HCT116 (cell line): Measurements from ENCODE around the gene CTBP2. TPM values are rescaled to one million over a fixed set of nuclear protein-coding genes. Genes with fewer than 3 reads are reported as not detected.

Source experiments
- ATAC-seq: fragments of 200-7000 bp; cut with Tn5 transposase; 2 replicates; pipeline ENCODE4 v1.9.1; 2020; ENCODE audit warnings: mild to moderate bottlenecking, moderate library complexity
- BruUV-seq: library from RNA; stranded (reverse); fragments of 400-500 nt; replicated peaks from 2 replicates; lab custom pipeline; 2021; lab: Mats Ljungman, UMichigan
- CTCF ChIA-PET: fragments of 300-600 bp; sonication (Branson Sonifier 250); formaldehyde crosslinking; loops from one replicate; lab custom pipeline; 2021; ENCODE audit warnings: antibody characterized with exemption; lab: Charles Lee
- POLR2A ChIA-PET: fragments of 300-600, 350-600 bp; sonication (Branson Sonifier 250); formaldehyde crosslinking; loops from one replicate; lab custom pipeline; 2021; ENCODE audit warnings: antibody characterized with exemption; lab: Charles Lee
- RAD21 ChIA-PET, 2 experiments: fragments of 300-600 bp; sonication (Branson Sonifier 250); formaldehyde crosslinking; loops; one replicate each; lab custom pipeline; 2023; ENCODE audit warnings: low total read pairs in 2 of 2; ENCODE audit not compliant: uncharacterized antibody in 2 of 2, unreplicated experiment in 2 of 2, low non-redundant PET in 1 of 2; lab: Charles Lee
- DNase-seq: peaks from one replicate; pipeline ENCODE4 v3.0.0-alpha.2; 2010; ENCODE audit warnings: low read depth, low spot score
- H2AFZ ChIP-seq: fragments of 200-600 bp; shearing (Covaris generic), sonication (generic); 2 replicates; pipeline ENCODE4 v1.6.1; 2017; ENCODE audit warnings: low read depth, mixed run types, mixed read lengths, antibody characterized with exemption, low read length; ENCODE audit not compliant: poor library complexity, severe bottlenecking
- H3K27ac ChIP-seq: 2 replicates; pipeline ENCODE4 v1.5.1; 2012; ENCODE audit warnings: low read depth, low read length
- H3K27me3 ChIP-seq: fragments of 200-600 bp; sonication (generic); 2 replicates; pipeline ENCODE4 v1.6.1; 2016; ENCODE audit warnings: mixed run types, low read length, mixed read lengths; ENCODE audit not compliant: insufficient read depth
- H3K36me3 ChIP-seq, 2 experiments: fragments of 200-500 bp in 1 of 2; fragments of 200-600 bp in 1 of 2; sonication (Bioruptor generic) in 1 of 2; sonication (generic) in 1 of 2; 2 replicates each; pipeline versions ENCODE4 v1.5.1 to v1.6.1; 2014 to 2016; ENCODE audit warnings: low read length in 2 of 2, inconsistent platforms in 1 of 2, mixed read lengths in 1 of 2, mixed run types in 1 of 2; ENCODE audit not compliant: insufficient read depth in 2 of 2, control insufficient read depth in 1 of 2
- H3K4me1 ChIP-seq, 2 experiments: fragments of 200-600 bp in 1 of 2; sonication (generic) in 1 of 2; 2 replicates each; pipeline versions ENCODE4 v1.5.1 to v1.6.1; 2012 to 2017; ENCODE audit warnings: low read length in 2 of 2, inconsistent platforms in 1 of 2, mild to moderate bottlenecking in 1 of 2, mixed read lengths in 1 of 2, mixed run types in 1 of 2, moderate library complexity in 1 of 2; ENCODE audit not compliant: insufficient read depth in 2 of 2, control insufficient read depth in 1 of 2
- H3K4me2 ChIP-seq: fragments of 200-600 bp; sonication (generic); 2 replicates; pipeline ENCODE4 v1.6.1; 2017; ENCODE audit warnings: mixed run types, low read length, mixed read lengths
- H3K4me3 ChIP-seq, 2 experiments: fragments of 200-600 bp in 1 of 2; sonication (generic) in 1 of 2; replicated peaks in 1 of 2; 2 replicates each; pipeline ENCODE4 v1.5.1; 2011 to 2016; ENCODE audit warnings: low read length in 2 of 2, control low read depth in 1 of 2, low read depth in 1 of 2, mild to moderate bottlenecking in 1 of 2, mixed read lengths in 1 of 2, mixed run types in 1 of 2
- H3K79me2 ChIP-seq: fragments of 200-600 bp; sonication (generic); 2 replicates; pipeline ENCODE4 v1.6.1; 2017; ENCODE audit warnings: mild to moderate bottlenecking, mixed run types, low read length, moderate library complexity, mixed read lengths; ENCODE audit not compliant: insufficient read depth
- H3K9ac ChIP-seq: fragments of 200-600 bp; sonication (generic); 2 replicates; pipeline ENCODE4 v1.6.1; 2016; ENCODE audit warnings: low read length, mixed read lengths
- H3K9me2 ChIP-seq: fragments of 200-600 bp; sonication (generic), shearing (Covaris generic); 2 replicates; pipeline ENCODE4 v1.6.1; 2017; ENCODE audit warnings: mixed run types, mild to moderate bottlenecking, moderate library complexity; ENCODE audit not compliant: insufficient read depth
- H3K9me3 ChIP-seq, 2 experiments: fragments of 200-500 bp in 1 of 2; fragments of 200-600 bp in 1 of 2; sonication (Bioruptor generic) in 1 of 2; sonication (generic) in 1 of 2; 2 replicates each; pipeline ENCODE4 v1.6.1; 2014 to 2017; ENCODE audit warnings: low read length in 2 of 2, mixed read lengths in 2 of 2, inconsistent platforms in 1 of 2, low read depth in 1 of 2, mild to moderate bottlenecking in 1 of 2, mixed run types in 1 of 2, moderate library complexity in 1 of 2; ENCODE audit not compliant: control insufficient read depth in 1 of 2, insufficient read depth in 1 of 2
- H4K20me1 ChIP-seq: fragments of 200-600 bp; sonication (generic), shearing (Covaris generic); 2 replicates; pipeline ENCODE4 v1.6.1; 2017; ENCODE audit warnings: mixed run types, mild to moderate bottlenecking, moderate library complexity; ENCODE audit not compliant: insufficient read depth
- ATF3 ChIP-seq: IDR thresholded peaks from 2 replicates; pipeline ENCODE4 v1.6.1; 2012
- CBX3 ChIP-seq: IDR thresholded peaks from 2 replicates; pipeline ENCODE4 v1.6.1; 2012; ENCODE audit warnings: low read depth
- CTCF ChIP-seq, 3 experiments: fragments of 200-600 bp in 1 of 3; sonication (generic) in 1 of 3; IDR thresholded peaks in 2 of 3; conservative IDR thresholded peaks in 1 of 3; 2 replicates each; pipeline ENCODE4 v1.5.1; 2012 to 2017; ENCODE audit warnings: low read depth in 2 of 3, low read length in 2 of 3, antibody characterized with exemption in 1 of 3, borderline replicate concordance in 1 of 3, control low read depth in 1 of 3, mild to moderate bottlenecking in 1 of 3, mixed read lengths in 1 of 3, mixed run types in 1 of 3, moderate library complexity in 1 of 3; ENCODE audit not compliant: insufficient read depth in 1 of 3
- EZH2 ChIP-seq: fragments of 200-600 bp; sonication (generic); IDR thresholded peaks from 2 replicates; pipeline ENCODE4 v1.6.1; 2017; ENCODE audit warnings: antibody characterized with exemption, mixed run types
- EZH2phosphoT487 ChIP-seq: fragments of 200-600 bp; IDR thresholded peaks from 2 replicates; pipeline ENCODE4 v1.6.1; 2018; ENCODE audit warnings: antibody characterized with exemption, borderline replicate concordance
- JUND ChIP-seq: IDR thresholded peaks from 2 replicates; pipeline ENCODE4 v1.6.1; 2012
- POLR2A ChIP-seq: IDR thresholded peaks from 2 replicates; pipeline ENCODE4 v1.7.0; 2011; ENCODE audit warnings: borderline replicate concordance; ENCODE audit not compliant: insufficient read depth, insufficient read length; ENCODE audit errors: extremely low read depth
- POLR2AphosphoS5 ChIP-seq: IDR thresholded peaks from 2 replicates; pipeline ENCODE4 v1.6.1; 2011; ENCODE audit warnings: mild to moderate bottlenecking, low read depth, low read length, moderate library complexity
- RAD21 ChIP-seq: IDR thresholded peaks from 2 replicates; pipeline ENCODE4 v1.6.1; 2012; ENCODE audit warnings: low read depth, mild to moderate bottlenecking
- SIN3A ChIP-seq: IDR thresholded peaks from 2 replicates; pipeline ENCODE4 v1.6.1; 2012; ENCODE audit warnings: low read depth
- SRF ChIP-seq: IDR thresholded peaks from 2 replicates; pipeline ENCODE4 v1.6.1; 2012; ENCODE audit warnings: low read depth
- TCF7L2 ChIP-seq: IDR thresholded peaks from 2 replicates; pipeline ENCODE4 v1.7.0; 2011; ENCODE audit warnings: borderline replicate concordance, inconsistent platforms; ENCODE audit not compliant: insufficient read depth, insufficient read length; ENCODE audit errors: extremely low read depth
- YY1 ChIP-seq: IDR thresholded peaks from 2 replicates; pipeline ENCODE4 v1.6.1; 2011; ENCODE audit warnings: low read length, low read depth, moderate library complexity, mild to moderate bottlenecking; ENCODE audit not compliant: insufficient replicate concordance; ENCODE audit errors: extremely low read depth
- ZNF274 ChIP-seq: fragments of 200-500 bp; sonication (Bioruptor generic); IDR thresholded peaks from 2 replicates; pipeline ENCODE4 v1.6.1; 2014; ENCODE audit warnings: mild to moderate bottlenecking, low read depth, low read length, inconsistent platforms
- intact Hi-C: fragments of 100-400 bp; cut with micrococcal nuclease; formaldehyde crosslinking; loops from 2 replicates; pipeline ENCODE4 v1.10.0; 2022
- total RNA-seq: library from RNA; stranded (reverse); gene quantifications from one replicate; pipeline ENCODE4 v1.2.1, GENCODE V29; 2021; ENCODE audit not compliant: unreplicated experiment
- TF ChIP-seq, protein P1 (sequence below): IDR thresholded peaks from 2 replicates; pipeline ENCODE4 v1.6.1; 2012
- TF ChIP-seq, protein P2 (sequence below): IDR thresholded peaks from 2 replicates; pipeline ENCODE4 v1.6.1; 2012; ENCODE audit warnings: low read depth

Gene CTBP2
- total RNA-seq, 1 experiment from 2014 or later = 144 TPM

DNA sequence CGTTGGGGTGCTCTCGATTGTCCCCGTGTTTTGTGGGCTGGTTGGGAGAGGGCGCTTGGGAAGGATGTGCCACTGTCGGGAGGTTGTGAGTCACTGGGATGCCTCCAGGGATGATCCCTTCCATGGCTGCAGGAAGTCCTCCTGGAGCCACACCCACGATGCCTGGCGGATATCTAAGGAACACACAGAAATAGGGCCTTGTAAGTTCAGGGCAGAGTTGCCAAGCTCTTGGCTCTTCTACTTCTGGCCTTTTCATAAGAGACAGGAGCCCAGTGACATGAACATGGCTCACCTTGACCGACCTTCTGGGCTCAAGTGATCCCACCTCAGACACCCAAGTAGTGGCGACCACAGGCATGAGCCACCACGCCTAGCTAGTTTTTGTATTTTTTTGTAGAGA, 170.8 kb downstream of the CTBP2 start:
- POLR2A ChIA-PET = no interaction called here
- H3K36me3 ChIP-seq = peaks cover 55 to 67% of the 10 kb centered on the region in 2 experiments

More for the DNA sequence above, 170.8 kb downstream of the CTBP2 start:
- DNase-seq (no peak), ATAC-seq (no peak)
- TF ChIP-seq EZH2 (no peak), CTCF (IDR thresholded peaks at IDR 0.05 in 2 of 3, conservative IDR thresholded peaks at IDR 0.05 in 1 of 3; ENCODE audit: borderline replicate concordance in 1 of 3, insufficient read depth in 1 of 3, low read depth in 2 of 3, low read length in 2 of 3) (no peak), ZNF274 (no peak), POLR2AphosphoS5 (no peak), SRF (no peak), SIN3A (no peak), POLR2A (no peak), YY1 (no peak), ATF3 (no peak), JUND (no peak), TCF7L2 (no peak), RAD21 (no peak), EZH2phosphoT487 (no peak), CBX3 (no peak)
- TF ChIP-seq, protein P1, sequence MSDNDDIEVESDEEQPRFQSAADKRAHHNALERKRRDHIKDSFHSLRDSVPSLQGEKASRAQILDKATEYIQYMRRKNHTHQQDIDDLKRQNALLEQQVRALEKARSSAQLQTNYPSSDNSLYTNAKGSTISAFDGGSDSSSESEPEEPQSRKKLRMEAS = no peak
- TF ChIP-seq, protein P2, sequence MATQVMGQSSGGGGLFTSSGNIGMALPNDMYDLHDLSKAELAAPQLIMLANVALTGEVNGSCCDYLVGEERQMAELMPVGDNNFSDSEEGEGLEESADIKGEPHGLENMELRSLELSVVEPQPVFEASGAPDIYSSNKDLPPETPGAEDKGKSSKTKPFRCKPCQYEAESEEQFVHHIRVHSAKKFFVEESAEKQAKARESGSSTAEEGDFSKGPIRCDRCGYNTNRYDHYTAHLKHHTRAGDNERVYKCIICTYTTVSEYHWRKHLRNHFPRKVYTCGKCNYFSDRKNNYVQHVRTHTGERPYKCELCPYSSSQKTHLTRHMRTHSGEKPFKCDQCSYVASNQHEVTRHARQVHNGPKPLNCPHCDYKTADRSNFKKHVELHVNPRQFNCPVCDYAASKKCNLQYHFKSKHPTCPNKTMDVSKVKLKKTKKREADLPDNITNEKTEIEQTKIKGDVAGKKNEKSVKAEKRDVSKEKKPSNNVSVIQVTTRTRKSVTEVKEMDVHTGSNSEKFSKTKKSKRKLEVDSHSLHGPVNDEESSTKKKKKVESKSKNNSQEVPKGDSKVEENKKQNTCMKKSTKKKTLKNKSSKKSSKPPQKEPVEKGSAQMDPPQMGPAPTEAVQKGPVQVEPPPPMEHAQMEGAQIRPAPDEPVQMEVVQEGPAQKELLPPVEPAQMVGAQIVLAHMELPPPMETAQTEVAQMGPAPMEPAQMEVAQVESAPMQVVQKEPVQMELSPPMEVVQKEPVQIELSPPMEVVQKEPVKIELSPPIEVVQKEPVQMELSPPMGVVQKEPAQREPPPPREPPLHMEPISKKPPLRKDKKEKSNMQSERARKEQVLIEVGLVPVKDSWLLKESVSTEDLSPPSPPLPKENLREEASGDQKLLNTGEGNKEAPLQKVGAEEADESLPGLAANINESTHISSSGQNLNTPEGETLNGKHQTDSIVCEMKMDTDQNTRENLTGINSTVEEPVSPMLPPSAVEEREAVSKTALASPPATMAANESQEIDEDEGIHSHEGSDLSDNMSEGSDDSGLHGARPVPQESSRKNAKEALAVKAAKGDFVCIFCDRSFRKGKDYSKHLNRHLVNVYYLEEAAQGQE = no peak
- ChIA-PET CTCF (no interaction called here), RAD21 (no interaction called here)
- H3K79me2 ChIP-seq = peaks cover 6% of the 10 kb centered on the region; the same call in 1 of the 2 replicates
- no peaks in the 10 kb centered on the region for H3K4me1 ChIP-seq
- H3K4me2 ChIP-seq = no peak overlapping the region
- H3K9me3 ChIP-seq = no peaks in the 10 kb centered on the region
- BruUV-seq = no TSS peak
- no peaks in the 10 kb centered on the region for H3K9me2 ChIP-seq
- no peaks in the 10 kb centered on the region for H3K27me3 ChIP-seq
- H2AFZ ChIP-seq = no peak overlapping the region
- no peak overlapping the region for H3K4me3 ChIP-seq
- intact Hi-C loops = loop anchor here (10.0 kb wide), 1 partner anchor 455 kb away; no protein-coding TSS in a partner anchor
- no peak overlapping the region for H3K27ac ChIP-seq
- no peak overlapping the region for H3K9ac ChIP-seq
- H4K20me1 ChIP-seq = peaks cover 10% of the 10 kb centered on the region
